Sigmoid colon (tissue), 4 donors: ENCODE data around the gene STN1.

Experiments used
- POLR2A ChIP-seq, 2 donors: fragments of 450-650 bp; IDR thresholded peaks; one replicate each; pipeline ENCODE4 v1.6.1; 2016; ENCODE audit warnings: antibody characterized with exemption in 2 of 2, mild to moderate bottlenecking in 2 of 2, moderate library complexity in 2 of 2
- POLR2AphosphoS5 ChIP-seq, 4 donors: sonication (generic); formaldehyde crosslinking; IDR thresholded peaks; one replicate each; pipeline ENCODE4 v1.6.1; 2017; ENCODE audit warnings: antibody characterized with exemption in 4 of 4
- TF ChIP-seq, protein P1 (sequence below), 4 experiments: fragments of 450-650 bp in 3 of 4; fragments of 200-600 bp in 1 of 4; IDR thresholded peaks; one replicate each; pipeline ENCODE4 v1.5.1; 2016 to 2019; ENCODE audit warnings: antibody characterized with exemption in 4 of 4, mild to moderate bottlenecking in 3 of 4, moderate library complexity in 2 of 4

DNA sequence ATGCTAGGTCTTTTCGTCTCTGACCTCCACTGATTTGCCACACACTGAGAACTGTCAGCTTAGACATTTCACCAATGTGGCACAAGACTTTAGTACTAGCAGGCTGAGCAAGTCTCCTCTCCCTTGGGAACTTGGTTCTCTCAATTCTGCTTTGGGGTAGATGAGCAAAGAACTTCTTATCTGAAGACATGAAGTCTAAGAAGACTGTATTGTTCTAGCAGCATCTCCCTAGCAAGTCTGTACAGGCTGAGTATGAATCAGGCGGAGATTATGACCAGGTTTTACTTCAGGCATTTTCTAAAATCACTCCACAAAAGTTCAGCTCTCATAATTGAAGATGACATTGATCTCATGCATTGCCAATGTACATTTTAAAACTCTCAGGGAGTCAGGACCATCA, 23.8 kb upstream of the STN1 start:
- no peak for TF ChIP-seq POLR2AphosphoS5 (IDR thresholded peaks at IDR 0.05)
- TF ChIP-seq POLR2A (IDR thresholded peaks at IDR 0.05): no peak
- TF ChIP-seq, protein P1, sequence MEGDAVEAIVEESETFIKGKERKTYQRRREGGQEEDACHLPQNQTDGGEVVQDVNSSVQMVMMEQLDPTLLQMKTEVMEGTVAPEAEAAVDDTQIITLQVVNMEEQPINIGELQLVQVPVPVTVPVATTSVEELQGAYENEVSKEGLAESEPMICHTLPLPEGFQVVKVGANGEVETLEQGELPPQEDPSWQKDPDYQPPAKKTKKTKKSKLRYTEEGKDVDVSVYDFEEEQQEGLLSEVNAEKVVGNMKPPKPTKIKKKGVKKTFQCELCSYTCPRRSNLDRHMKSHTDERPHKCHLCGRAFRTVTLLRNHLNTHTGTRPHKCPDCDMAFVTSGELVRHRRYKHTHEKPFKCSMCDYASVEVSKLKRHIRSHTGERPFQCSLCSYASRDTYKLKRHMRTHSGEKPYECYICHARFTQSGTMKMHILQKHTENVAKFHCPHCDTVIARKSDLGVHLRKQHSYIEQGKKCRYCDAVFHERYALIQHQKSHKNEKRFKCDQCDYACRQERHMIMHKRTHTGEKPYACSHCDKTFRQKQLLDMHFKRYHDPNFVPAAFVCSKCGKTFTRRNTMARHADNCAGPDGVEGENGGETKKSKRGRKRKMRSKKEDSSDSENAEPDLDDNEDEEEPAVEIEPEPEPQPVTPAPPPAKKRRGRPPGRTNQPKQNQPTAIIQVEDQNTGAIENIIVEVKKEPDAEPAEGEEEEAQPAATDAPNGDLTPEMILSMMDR (IDR thresholded peaks at IDR 0.05): no peak
